SIG-M5 (cell line): ENCODE measurements around the gene ZNF688.
"Not testable (repeated sequence)": the region's sequence is repeated elsewhere in the genome, so short reads cannot be mapped to it uniquely, and the experiment has no call there.

Experiments used
- DNase-seq: peaks from one replicate; lab custom pipeline; 2025; lab: John Stamatoyannopoulos, UW

ZNF688 gene

DNA sequence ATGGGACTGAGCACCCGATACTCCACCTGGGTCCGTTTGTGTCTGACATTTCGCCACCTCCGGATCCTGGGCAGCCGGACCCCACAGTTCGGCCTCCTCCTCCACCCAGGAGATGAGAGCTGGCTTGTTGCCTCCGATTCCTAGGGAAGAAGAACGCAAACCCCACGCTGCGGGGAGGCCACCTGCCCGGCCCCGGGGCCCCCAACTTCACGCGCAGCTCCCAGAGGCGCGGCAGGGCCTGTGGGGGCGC is 13.9 kb downstream of the ZNF688 start:
- no peak for DNase-seq

DNA sequence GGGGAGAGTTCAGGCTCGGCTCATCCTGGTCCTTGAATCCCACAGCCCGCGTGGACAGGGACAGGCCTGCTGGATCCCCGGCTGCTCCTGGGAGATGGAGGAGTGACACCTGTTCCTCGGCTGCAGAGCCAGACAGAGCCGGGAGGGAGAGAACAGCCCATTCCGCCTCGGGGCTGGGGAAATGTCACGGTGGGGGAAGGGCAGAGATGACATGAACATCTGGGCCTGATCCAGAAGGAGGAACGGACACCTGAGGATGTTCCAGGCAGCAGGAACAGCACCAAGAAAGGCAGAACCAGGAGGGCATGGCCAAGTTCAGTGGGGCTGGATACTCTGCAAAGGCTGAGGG is 15.4 kb downstream of the ZNF688 start:
- DNase-seq: no peak

DNA sequence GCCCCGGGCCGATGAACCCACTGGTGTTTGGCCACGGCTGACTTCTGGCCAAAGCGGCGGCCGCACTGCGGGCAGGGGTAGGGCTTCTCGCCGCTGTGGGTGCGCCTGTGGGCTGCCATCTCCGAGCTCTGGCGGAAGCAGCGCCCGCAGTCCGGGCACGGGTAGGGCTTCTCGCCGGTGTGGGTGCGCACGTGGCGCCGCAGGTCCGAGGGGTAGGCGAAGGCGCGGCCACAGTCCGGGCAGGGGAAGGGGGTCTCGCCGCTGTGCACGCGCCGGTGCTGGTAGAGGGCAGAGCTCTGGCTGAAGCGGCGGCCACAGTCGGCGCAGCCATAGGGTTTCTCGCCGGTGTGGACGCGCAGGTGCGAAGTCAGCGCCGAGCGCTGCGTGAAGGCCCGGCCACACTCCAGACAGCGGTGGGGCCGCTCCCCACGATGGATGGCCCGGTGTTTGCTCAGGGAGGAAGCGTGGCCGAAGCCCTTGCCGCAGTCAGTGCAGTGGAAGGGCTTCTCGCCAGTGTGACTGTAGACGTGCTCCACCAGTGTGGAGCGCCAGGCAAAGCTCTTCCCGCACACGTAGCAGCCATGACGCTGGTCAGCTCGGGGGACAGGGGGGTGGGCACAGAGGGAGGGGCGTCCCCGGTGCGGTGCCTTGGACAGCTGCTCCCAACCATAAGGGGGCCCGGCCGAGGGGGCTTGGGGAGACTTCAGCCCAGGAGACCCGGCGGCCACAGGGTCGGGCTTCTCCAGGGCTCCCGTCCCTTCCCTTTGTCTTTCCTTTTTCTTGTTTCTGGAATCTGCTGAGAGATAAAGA is 16.0 kb downstream of the ZNF688 start:
- no peak for DNase-seq

DNA sequence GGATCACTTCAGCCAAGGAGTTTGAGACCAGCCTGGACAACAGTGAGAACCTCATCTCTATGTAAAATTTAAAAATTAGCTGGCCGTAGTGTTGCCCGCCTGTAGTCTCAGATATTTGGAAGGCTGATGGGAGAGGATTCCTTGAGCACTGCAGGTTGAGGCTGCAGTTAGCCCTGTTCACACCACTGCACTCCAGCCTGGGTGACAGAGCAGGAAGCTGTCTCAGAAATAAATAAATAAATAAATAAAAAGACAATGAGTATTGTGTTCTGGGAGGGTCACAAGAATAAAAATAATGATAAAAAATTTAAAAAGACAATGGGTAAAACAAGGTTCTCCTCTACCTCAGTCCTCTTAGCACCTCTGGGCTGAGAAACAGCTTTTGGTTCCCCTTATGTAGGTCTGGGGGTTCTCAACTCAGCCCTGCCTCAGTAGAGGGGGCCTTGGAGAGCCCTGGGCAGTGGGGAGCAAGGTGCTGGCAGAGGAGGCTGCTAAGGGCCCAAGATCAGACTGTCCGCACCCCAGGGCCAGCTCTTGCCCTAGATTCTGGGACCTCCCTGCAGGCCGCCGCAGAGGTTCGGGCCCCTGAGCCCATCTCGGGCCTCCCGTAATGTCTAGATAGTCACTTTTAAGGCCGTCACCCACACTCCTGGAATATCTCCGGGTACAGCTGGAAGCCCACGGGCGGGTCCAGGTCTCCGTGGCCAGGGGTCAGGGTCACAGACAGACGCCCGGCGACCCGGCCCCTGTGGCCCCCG is 16.8 kb downstream of the ZNF688 start:
- no peak for DNase-seq

DNA sequence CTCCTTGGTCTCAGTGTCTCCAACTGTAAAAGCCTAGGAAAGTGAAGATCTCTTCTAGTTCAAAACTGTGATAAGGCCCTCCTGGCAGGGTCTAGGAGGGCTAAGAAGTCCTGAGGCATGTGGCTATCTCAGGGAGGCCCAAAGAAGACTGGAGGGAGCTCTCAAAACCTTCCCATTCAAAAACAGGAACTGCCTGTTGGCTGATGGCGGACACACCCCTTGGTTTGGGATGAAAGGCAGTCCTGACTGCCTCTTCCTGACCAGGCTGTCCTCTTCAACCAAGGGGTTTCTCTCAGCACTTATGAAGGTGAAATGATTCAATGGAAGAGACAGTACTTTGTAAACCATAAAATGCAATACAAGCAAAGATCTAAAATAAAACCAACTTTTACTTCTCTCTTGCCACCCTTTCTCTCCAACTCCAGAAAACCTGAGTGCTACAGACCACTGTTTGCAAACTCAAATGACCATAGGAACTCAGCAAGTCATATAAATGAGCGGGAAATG is 18.1 kb downstream of the ZNF688 start:
- no peak for DNase-seq

DNA sequence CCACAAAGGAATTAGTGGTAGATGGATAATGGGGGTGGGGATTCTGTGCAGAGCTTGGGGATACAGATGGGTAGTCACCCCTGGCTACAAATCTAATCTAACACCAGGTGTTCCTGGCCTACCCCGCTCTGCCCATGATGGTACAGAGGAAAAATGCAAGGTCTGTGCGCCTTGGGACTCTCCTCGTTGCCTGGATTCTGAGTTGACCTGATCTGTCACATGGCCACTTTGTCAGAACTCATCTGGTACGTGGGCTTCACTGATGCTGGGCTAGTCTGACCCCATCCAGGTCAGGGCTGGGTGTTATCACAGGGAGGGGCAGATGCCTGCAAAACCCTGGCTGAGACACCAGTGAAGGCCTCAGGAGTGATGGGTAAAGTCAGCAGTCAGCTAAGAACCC is 18.6 kb downstream of the ZNF688 start:
- no peak for DNase-seq

DNA sequence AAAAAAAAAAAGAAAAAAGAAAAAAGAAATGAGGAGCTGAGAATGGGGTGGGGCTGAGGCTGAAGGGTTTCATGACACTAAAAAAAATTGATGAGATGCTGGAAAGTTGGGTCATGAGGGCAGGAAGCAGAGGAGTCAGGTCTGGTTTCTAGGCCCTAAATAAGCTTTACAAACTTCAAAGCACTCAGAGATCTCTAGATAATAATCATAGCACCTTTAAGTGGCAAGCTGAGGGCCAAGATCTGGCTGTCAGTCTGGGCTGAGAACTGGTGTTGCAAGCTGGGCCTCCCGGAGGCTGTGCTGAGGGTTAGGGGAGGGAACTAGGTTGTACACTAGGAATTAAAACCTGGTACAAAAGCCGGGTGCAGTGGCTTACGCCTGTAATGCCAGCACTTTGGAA is 19.7 kb downstream of the ZNF688 start:
- DNase-seq: no peak

DNA sequence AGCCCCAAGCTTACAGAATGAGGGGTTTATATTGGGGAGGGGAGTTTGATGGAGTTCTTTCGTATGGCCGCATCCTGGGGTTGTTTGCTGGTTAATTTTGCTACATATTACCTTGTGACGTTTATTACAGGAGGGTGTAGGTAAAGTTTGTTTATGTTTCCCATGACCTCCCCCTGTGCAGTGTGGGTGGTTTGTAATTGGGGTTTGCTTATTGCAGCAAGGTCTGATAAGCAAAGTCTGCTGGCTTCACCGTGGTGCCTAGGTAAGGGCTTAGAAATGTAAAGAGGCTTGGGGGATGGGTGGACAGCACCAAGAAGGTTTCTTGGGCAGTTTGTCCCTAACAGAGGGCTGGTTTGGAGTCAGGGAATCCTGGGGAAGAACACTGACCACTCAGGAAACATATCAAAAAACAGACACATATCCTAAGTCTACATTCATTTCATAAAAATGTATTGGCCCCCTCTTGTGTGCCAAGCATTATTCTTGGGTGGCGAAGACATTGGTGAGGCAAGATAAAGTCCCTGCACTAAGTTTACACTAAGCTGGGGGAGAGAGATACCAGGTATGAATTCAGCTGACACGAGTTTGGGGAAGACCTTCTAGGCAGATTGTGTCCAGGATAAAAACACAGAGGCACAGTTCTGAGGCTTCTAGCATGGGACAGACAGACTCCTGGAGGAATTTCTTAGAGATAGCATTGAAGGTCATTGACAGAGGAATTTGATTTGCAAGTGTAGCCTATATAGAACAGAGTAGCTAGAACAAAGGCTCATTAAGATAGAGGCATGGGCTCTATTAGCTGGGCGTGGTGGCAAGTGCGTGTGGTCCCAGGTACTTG is 22.9 kb downstream of the ZNF688 start:
- DNase-seq: no peak

DNA sequence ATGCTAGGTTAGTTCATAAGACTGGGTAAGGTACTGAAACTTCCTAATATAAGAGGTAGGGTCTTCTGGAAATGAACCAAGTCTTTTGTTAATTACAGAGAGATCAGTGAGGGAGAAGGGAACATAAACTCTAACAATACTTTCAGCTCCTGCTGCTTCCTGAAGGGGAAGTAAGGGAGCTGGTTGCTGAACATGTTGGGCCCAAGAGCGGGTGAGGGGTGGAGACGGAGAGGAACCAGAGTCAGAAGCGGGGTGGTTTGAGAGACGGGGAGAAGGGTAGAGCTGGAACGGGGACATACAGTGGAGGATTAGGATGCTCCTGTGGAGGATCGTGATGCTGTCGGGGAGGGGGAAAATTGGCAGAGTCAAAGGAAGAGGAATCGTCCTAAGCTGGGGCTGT is 25.4 kb downstream of the ZNF688 start:
- DNase-seq: no peak

DNA sequence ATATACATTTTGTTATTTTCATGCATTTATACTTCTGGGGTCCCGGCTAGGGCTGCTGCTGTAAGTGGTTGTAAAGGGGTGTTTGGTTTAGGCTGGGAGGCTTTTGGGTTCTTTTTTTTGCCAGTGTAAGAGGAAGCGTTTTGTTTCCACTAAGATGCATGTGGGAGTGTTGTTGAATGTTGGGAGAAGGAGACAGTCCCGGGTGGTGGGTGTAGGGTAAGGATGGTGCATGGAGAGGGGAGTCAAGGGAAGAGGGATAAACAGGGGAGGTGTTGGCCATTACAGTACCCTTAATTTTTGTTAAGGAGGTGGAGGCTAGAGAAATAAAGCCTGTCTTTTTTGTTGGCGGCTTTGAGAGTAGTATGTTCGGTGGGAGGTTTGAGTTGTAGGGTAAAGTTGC is 28.4 kb downstream of the ZNF688 start:
- no peak for DNase-seq

DNA sequence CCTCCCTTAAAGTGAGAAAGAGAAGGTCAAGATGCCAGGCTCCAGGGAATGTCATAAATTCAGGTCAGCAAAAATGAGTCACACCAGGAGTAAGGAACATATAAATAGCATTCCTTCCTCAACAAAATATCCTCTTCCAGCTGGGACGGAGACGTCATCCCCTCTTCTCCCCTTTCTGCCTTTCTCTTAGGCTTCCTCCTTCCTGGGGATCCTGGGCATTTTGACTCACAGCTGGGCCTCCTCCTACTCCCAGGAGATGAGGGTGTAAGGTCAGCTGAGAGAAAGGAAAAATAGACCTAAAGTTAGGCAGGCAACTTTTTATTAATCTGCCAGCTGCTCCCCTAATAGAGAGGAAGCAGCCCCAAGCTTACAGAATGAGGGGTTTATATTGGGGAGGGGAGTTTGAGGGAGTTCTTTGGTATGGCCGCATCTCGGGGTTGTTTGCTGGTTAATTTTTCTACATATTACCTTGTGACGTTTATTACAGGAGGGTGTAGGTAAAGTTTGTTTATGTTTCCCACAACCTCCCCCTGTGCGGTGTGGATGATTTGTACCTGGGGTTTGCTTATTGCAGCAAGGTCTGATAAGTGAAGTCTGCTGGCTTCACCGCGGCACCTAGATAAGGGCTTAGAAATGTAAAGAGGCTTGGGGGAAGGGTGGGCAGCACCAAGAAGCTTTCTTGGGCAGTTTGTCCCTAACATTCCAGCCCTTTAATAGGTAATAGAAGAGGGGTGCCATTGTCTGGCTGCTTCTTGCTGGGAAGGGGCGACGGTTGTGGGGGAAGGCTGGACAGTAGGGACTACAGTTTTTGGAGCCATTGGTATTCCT is 29.8 kb downstream of the ZNF688 start:
- no peak for DNase-seq

DNA sequence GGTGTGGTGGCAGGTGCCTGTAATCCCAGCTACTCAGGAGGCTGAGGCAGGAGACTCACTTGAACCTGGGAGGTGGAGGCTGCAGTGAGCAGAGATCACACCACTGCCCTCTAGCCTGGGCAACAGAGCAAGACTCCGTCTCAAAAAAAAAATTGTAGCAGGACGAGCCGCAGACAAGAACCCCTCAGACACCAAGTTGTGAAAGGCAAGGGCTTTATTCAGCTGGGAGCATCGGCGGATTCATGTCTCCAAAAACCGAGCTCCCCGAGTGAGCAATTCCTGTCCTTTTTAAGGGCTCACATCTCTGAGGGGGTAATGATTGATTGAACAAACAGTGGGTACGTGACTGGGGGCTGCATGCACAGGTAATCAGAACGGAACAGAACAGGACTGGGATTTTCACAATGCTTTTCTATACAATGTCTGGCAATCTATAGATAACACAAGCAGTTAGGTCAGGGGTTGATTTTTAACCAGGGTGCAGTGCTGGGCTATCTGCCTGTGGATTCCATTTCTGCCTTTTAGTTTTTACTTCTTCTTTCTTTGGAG is 30.5 kb downstream of the ZNF688 start:
- not testable (repeated sequence) for DNase-seq

DNA sequence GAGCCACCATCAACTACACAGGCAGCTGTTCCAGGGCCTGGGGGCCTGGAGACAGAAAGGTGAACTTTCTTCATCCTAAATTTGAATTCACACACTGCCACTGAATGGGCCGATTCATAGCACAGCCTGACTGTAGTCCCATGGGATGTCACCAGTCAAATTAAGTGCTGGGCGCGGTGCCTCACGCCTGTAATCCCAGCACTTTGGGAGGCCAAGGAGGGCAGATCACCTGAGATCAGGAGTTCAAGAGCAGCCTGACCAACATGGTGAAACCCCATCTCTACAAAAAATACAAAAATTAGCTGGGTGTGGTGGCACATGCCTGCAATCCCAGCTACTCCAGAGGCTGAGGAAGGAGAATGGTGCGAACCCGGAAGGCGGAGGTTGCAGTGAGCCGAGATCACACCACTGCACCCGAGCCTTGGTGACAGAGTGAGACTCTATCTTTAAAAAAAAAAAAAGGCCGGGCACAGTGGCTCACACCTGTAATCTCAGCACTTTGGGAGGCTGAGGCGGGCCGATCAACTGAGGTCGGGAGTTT is 31.5 kb downstream of the ZNF688 start:
- DNase-seq: not testable (repeated sequence)

DNA sequence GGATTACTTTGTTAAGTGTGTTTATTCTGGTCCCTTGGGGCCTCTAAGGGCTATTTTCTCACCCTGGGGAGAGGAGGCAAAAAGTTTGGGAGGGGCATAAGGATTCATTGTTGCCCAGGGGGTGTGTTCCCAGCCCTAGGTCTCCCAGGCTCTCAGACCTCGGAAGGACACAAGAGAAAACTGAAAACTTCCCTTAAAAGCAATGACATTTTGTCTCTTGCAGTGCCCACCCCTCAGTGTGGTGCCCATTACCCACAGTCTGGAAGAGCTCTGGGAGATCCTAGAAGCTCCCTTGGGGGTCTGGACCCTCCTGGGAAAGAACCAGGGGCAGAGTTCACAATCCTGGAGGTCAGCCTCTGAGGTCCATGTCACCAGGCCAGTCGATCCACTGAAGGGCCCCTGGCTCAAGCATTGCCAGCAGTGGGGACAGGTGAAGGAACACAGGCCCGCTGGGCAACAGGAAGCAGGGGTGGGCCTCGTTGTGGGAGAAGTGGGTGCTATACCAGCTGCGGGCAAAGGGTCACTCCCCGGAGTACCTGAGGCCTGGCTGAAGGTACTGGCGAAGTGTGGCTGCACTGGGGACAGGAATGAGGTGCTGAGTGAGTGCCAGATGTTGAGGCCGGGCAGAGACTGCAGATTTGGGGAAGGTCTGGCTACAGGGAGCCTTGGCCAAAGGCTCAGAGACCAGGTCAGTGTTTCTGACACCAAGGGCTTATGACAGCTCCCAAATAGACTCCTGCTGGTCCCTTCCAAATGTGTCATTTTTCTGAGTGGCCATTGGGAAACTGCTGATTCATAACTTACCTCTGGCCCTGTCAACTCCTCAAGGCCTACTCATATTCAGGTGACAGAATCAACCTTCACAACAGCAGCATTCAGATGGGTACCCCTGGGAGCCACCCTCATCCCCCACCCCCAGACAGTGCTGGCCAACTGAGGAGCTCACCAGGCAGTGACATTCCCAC is 32.2 kb downstream of the ZNF688 start:
- DNase-seq: no peak

DNA sequence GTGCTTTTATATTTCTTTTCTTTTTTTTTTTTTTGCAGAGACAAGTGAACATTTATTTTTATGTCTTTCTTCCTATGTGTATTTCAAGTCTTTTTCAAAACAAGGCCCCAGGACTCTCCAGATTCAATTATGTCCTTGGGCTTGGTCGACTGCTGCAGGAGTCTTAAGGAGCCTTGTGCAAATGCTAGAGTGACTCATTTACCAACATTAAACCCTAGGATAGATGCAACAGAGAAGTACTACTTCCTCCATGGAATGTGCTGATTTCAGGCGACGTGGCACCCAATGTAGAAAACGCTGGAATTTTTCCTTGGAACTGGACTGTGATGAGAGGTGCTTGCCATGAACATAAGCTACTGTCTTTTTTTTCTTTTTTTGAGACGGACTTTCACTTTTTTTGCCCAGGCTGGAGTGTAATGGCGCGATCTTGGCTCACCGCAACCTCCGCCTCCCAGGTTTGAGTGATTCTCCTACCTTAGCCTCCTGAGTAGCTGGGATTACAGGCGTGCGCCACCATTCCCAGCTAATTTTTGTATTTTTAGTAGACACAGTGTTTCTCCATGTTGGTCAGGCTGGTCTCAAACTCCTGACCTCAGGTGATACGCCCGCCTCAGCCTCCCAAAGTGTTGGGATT is 35.0 kb downstream of the ZNF688 start:
- not testable (repeated sequence) for DNase-seq

DNA sequence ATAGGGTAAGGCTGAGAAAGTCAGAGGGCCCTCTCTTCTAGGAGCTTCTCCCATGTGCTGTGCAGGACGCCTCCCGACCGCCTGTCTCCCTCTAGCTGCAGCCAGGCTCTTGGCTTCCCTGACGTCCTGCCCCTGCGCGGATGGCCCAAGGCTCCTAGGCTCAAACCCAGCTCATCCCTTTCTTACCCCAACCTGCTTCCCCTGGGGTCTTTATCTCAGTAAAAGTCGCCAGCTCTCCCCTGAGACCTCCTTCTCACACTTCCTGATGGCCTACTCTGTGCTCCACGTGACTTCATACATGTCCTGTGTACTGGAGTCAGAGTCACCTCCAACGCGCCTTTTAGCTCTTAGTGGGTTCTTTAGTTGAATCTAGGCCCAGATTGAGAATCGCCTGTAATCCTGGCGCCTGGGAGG is 35.7 kb downstream of the ZNF688 start:
- no peak for DNase-seq

DNA sequence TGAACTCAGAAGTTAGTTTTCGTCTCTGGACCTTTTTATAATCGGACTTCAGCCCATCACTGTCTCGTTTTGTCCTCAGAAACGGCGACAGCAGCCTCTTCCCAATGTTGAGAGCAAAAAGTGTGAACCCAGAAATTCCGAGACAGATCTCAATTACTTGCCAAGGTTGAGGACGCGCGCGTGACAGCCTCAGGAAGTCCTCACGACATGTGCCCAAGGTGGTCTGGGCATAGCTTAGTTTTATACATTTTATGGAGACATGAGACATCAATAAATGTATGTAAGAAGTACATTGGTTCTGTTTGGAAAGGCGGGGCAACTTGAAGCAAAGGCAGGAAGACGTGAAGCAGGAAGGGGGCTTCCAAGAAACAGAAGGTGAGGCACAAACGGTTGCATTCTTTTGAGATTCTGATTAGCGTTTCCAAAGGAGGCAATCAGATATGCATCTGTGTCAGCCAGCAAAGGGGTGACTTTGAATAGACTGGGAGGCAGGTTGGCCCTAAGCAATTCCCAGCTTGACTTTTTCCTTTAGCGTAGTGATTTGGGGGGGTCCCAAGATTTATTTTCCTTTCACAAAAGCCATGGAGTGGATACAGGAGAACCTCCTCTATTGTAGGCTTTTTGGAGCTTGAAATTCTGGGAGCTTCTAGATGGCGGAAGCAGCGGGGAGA is 36.3 kb downstream of the ZNF688 start:
- no peak for DNase-seq

DNA sequence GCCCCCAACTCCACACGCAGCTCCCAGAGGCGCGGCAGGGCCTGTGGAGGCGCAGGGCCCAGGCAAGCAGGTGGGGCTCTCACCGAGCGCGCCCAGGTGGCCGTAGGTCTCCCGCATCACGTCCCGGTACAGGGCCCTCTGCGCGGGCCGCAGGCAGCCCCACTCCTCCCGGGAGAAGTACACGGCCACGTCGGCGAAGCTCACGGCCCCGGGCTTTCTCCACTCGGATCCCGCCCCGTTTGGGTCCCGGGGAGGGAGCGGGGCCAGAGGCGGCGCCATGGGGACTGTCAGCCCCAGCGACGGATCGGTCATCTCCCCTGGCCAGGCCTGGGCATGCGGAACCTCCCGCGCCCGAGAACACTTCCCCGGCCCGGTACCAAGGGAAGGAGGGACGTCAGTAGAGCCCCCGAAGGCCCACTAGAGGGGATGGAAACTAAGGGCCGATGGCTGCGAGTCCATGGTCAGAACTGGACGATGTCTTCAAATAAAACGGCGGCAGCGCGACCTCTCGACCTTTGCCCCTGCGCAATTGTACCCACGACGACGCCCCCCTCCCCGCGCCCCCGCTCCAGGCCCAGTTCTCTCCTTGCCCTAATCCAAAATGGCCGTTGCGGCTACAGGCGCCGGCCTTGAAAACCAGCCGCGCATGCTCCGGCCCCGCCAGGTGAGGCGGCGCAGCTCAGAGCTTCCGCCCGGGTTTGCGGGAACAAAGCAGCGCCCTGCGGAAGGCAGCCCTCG is 37.0 kb downstream of the ZNF688 start, which contains the start of gene ZNF747:
TSS of gene ZNF747 (minus strand) at position 491 of the 738 bp plus-strand sequence. CDS start at position 312, 179 bp downstream.
- DNase-seq: no peak
